Activated gamma-delta T cell treated with anti-CD3 and anti-CD28 coated beads, Interleukin-2, amount 50 U/mL, for 16 hours (primary cell): ENCODE measurements around the gene NAPSA.

Experiments
- DNase-seq: peaks from one replicate; pipeline ENCODE4 v3.0.0-alpha.2; 2020; ENCODE audit warnings: low read depth

Gene NAPSA

GRCh38 chr19:50314724-50315708, 50.4 kb downstream of the NAPSA start:
- DNase-seq, result no peak

GRCh38 chr19:50313812-50314536, 51.5 kb downstream of the NAPSA start:
- no peak for DNase-seq

DNA sequence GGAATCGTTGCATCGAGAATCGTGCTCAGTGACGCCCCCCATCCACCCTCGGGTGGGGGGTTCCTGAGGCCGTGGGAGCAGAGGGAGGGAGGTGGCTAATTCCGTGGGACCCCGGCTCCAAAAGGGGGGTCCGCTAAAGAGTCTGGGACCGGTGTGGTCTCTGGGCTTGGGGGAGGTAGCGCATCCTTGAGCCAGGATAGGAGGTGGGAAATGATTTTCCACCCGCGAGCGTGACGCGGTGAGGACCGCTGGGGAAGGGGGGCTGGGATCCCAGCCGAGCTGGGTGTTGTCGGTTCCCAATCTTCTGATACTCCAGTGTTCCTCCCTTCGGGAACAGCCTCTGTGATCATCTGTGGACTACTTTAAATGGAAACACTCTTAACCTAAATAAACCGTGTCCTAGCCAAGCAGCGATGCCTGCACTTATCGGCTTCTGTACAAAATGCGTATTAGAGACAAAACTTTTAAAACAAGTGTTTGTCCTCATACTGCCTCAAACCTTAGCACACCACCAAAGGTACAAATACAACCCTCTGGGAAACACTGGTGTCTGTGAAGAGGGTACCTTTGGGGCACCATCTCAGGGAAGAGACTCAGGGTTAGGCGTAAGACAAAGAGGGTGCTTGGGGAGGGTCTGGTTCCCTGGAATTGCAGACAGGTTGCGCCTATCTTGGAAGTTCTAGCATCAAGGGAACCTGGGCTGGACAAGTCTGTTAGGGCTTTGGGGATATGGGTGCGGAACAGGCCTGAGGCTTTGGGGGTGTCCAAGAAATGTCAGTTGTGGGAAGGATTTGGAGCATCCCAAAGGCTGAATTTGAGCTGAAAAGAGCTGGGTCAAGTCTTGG, 52.2 kb downstream of the NAPSA start:
- DNase-seq, result no peak

- no peak for DNase-seq
Observed at GRCh38 chr19:50311723-50312635, 53.5 kb downstream of the NAPSA start.

- DNase-seq, result no peak
Observed at GRCh38 chr19:50310759-50311465, 54.5 kb downstream of the NAPSA start.

- no peak for DNase-seq
Observed at GRCh38 chr19:50309396-50310125, 55.9 kb downstream of the NAPSA start.

GRCh38 chr19:50308991-50309390, 56.4 kb downstream of the NAPSA start:
- DNase-seq, result no peak
